Measurements from ENCODE around the gene ACVR1B. TPM values are rescaled to one million over a fixed set of nuclear protein-coding genes. Genes with fewer than 3 reads are reported as not detected.

Gene ACVR1B
- total and polyA plus RNA-seq, 2 of the 8 experiments (the other 6 are each of a cell fraction or from before 2014, with no cell fraction given): 16.0 to 19.2 TPM

DNA sequence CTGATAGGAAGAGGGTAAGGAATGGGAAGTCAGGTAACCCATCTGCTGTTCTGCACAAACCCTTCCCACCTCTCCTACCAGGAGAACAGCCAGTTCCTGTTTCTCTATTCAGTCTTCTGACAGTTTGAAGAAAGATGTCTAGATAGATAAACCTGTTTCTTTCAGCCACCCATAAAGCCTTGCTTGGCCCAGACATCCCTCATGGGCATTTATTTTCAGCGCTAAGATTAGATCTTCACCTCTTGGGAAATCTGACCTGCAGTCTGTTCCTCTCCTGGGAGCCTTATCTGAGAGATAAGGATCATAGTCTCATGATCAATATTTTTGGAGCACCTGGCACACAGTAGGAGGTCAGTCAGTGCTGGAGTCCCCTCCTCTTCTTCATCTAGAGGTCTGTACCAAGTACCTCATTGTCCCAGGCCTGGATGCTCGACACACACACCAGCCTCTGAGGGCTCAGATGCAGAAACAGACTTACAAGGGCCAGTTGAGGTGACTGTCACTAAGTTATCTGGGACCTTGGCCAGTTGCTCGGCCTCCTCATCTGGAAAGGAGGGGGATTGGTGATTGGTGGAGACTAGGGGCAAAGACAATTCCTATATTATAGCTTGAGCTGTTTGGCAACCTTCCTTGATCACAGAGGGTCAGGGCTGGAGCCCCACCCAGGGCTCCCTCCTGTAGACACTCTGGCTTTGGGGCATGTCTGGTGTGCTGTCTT, 26.0 kb upstream of the ACVR1B start:
- no peak overlapping the region for H4K91ac ChIP-seq (replicated peaks; ENCODE audit: insufficient read length, low read length)
- POLR2A ChIA-PET (ENCODE audit: partially characterized antibody): no interaction called here

More for the DNA sequence above, 26.0 kb upstream of the ACVR1B start:
- Histone ChIP-seq H3K4me1 (replicated peaks in 1 of 4; ENCODE audit: control insufficient read depth in 3 of 4, insufficient read depth in 4 of 4, low read length in 3 of 4) (peaks cover 1 to 12% (median 7%) of the 10 kb centered on the region in 4 experiments), H3K14ac (ENCODE audit: insufficient read length) (no peak overlapping the region), H3K79me1 (ENCODE audit: low read depth, low read length) (no peaks in the 10 kb centered on the region), H4K5ac (ENCODE audit: insufficient read length, low read depth, low read length) (no peak overlapping the region), H3K79me2 (ENCODE audit: control insufficient read depth in 1 of 2, insufficient read depth in 2 of 2, low read length in 2 of 2) (no peaks in the 10 kb centered on the region), H4K8ac (ENCODE audit: extremely low read depth, insufficient read depth, low read length) (no peak overlapping the region), H3K27ac (ENCODE audit: low read depth, low read length) (no peak overlapping the region), H2BK5ac (ENCODE audit: low read depth, low read length) (no peak overlapping the region), H3K36me3 (ENCODE audit: control insufficient read depth in 2 of 4, insufficient read depth in 4 of 4, low read length in 3 of 4) (no peaks in the 10 kb centered on the region), H2AFZ (ENCODE audit: low read length) (no peak overlapping the region), H2BK20ac (ENCODE audit: low read length) (no peak overlapping the region), H3K56ac (replicated peaks; ENCODE audit: insufficient read length, low read depth, low read length) (no peak overlapping the region), H3K4me3 (ENCODE audit: extremely low read depth in 1 of 4, insufficient read depth in 2 of 4, low read depth in 3 of 4, low read length in 4 of 4) (no peak overlapping the region), H3K9me3 (ENCODE audit: insufficient read depth in 2 of 2, low read depth in 1 of 2, low read length in 1 of 2) (no peaks in the 10 kb centered on the region), H3K4ac (replicated peaks; ENCODE audit: insufficient read length, low read depth, low read length) (no peak overlapping the region), H2BK12ac (ENCODE audit: low read depth, low read length) (no peak overlapping the region), H3K23ac (ENCODE audit: insufficient read length) (no peak overlapping the region), H2BK15ac (ENCODE audit: low read length) (no peak overlapping the region), H3K23me2 (ENCODE audit: low read depth, low read length) (no peaks in the 10 kb centered on the region; the same call in 1 of the 2 replicates), H4K20me1 (replicated peaks in 1 of 2; ENCODE audit: control insufficient read depth in 1 of 2, insufficient read depth in 2 of 2, low read length in 2 of 2) (no peaks in the 10 kb centered on the region), H3K4me2 (ENCODE audit: insufficient read depth in 1 of 2, low read depth in 2 of 2, low read length in 2 of 2) (no peak overlapping the region), H2BK120ac (replicated peaks; ENCODE audit: low read depth, low read length) (no peak overlapping the region), H3K9ac (replicated peaks in 1 of 4; ENCODE audit: extremely low read depth in 1 of 4, low read depth in 3 of 4, low read length in 3 of 4) (no peak overlapping the region), H2AK5ac (ENCODE audit: low read depth, low read length) (no peak overlapping the region), H3K27me3 (replicated peaks in 1 of 4; ENCODE audit: control insufficient read depth in 3 of 4, extremely low read depth in 1 of 4, insufficient read depth in 3 of 4, low read length in 3 of 4) (peaks cover 0 to 8% (median 5%) of the 10 kb centered on the region in 4 experiments; a peak in 4 of 7 replicates), H3K18ac (ENCODE audit: extremely low read depth, low read length) (no peak overlapping the region)
- no peak for FAIRE-seq
- WGBS, 2 experiments (ENCODE audit: extremely low coverage in 1 of 2, insufficient coverage in 1 of 2, insufficient read length in 1 of 2, insufficient replicate concordance in 2 of 2, low coverage in 1 of 2, low lambda C conversion rate in 2 of 2, missing lambda C conversion rate in 1 of 2): 90% methylated on average over 3 of the region's 3 CpGs; no CpG with 5 or more reads in 1 of the 2 experiments
- TF ChIP-seq RNF2 (IDR thresholded peaks at IDR 0.05; ENCODE audit: borderline replicate concordance, low read depth, low read length, missing control alignments, poor library complexity, severe bottlenecking) (no peak), TAF7 (optimal IDR thresholded peaks at IDR 0.05; ENCODE audit: borderline replicate concordance, low read depth, low read length) (no peak), NRF1 (IDR thresholded peaks at IDR 0.05; ENCODE audit: low read depth, low read length) (no peak), KDM1A (IDR thresholded peaks at IDR 0.05; ENCODE audit: borderline replicate concordance, low read length) (no peak), SIX5 (IDR thresholded peaks at IDR 0.05; ENCODE audit: low read depth, low read length) (no peak), FOSL1 (IDR thresholded peaks at IDR 0.05; ENCODE audit: insufficient read depth, low read depth, low read length) (no peak)
- CTCF ChIA-PET (ENCODE audit: partially characterized antibody): interaction anchor here (0.6 to 12.9 kb wide), 17 partner anchors 7 to 232 kb away, joined by 3 to 234 read pairs (median 10); partner anchors contain the start of genes ACVR1B, ACVRL1 and ANKRD33
- no peak for DNase-seq (ENCODE audit: low read depth in 1 of 2, low spot score in 2 of 2)
